ENCODE results near the gene FCER2.

FCER2 gene

GRCh38 chr19:7642295-7643030, 59.5 kb downstream of the FCER2 start:
- no peak for DNase-seq
- in situ Hi-C loops (cut with HindIII; ENCODE audit: low pct_ligation_motif_present, low pct_unique_long_range_greater_than_20kb, low sequenced_read_pairs), result no loop called here

- DNase-seq, result no peak
- in situ Hi-C loops (cut with HindIII; ENCODE audit: low pct_ligation_motif_present, low pct_unique_long_range_greater_than_20kb, low sequenced_read_pairs), result no loop called here
Measured at GRCh38 chr19:7641290-7642276, 60.3 kb downstream of the FCER2 start.

GRCh38 chr19:7640803-7641202, 61.1 kb downstream of the FCER2 start:
- in situ Hi-C loops (cut with HindIII; ENCODE audit: low pct_ligation_motif_present, low pct_unique_long_range_greater_than_20kb, low sequenced_read_pairs), result no loop called here
- no peak for DNase-seq

DNA sequence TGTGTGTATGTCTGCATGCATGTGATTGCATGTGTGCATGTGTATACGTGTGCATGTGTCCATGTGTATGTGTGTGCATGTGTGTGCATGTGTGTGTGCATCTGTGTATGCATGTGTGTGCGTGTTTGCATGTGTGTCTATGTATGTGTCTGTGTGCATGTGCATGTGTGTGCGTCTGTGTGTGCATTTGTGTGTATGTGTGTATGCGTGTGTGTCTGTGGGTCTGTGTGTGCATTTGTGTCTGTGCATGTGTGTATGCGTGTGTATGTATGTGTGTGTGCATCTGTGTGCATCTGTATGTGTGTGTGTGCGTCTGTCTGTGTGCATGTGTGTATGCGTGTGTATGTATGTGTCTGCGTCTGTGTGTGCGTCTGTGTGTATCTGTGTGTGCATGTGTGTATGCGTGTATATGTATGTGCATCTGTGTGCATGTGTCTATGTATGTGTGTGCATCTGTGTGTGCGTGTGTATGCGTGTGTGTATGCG, 62.0 kb downstream of the FCER2 start:
- DNase-seq, result no peak
- in situ Hi-C loops (cut with HindIII; ENCODE audit: low pct_ligation_motif_present, low pct_unique_long_range_greater_than_20kb, low sequenced_read_pairs), result no loop called here

- no peak for DNase-seq
- in situ Hi-C loops (cut with HindIII; ENCODE audit: low pct_ligation_motif_present, low pct_unique_long_range_greater_than_20kb, low sequenced_read_pairs), result no loop called here
Measured at GRCh38 chr19:7638802-7639465, 63.0 kb downstream of the FCER2 start.

All from ACHN (cell line).